ENCODE measurements around the gene CLMN. TPM values are rescaled to one million over a fixed set of nuclear protein-coding genes. Genes with fewer than 3 reads are reported as not detected.

Gene CLMN
- total and polyA plus RNA-seq, 2 of the 8 experiments (the other 6 are each of a cell fraction or from before 2014, with no cell fraction given): 1.6 to 8.2 TPM

GRCh38 chr14:95334044-95334443 is 14.3 kb upstream of the CLMN start:
- no peak overlapping the region for H2BK12ac ChIP-seq (ENCODE audit: low read depth, low read length)
- no peaks in the 10 kb centered on the region for H3K9me3 ChIP-seq (ENCODE audit: insufficient read depth in 2 of 2, low read depth in 1 of 2, low read length in 1 of 2)
- ChIA-PET CTCF (ENCODE audit: partially characterized antibody) (no interaction called here), POLR2A (ENCODE audit: partially characterized antibody) (no interaction called here)
- no peak overlapping the region for H2BK120ac ChIP-seq (replicated peaks; ENCODE audit: low read depth, low read length)
- no peak overlapping the region for H3K4me2 ChIP-seq (ENCODE audit: insufficient read depth in 1 of 2, low read depth in 2 of 2, low read length in 2 of 2)
- no peak overlapping the region for H2AFZ ChIP-seq (ENCODE audit: low read length)
- WGBS, 2 experiments (ENCODE audit: extremely low coverage in 1 of 2, insufficient coverage in 1 of 2, insufficient read length in 1 of 2, insufficient replicate concordance in 2 of 2, low coverage in 1 of 2, low lambda C conversion rate in 2 of 2, missing lambda C conversion rate in 1 of 2): 75% methylated on average over 6 of the region's 6 CpGs; no CpG with 5 or more reads in 1 of the 2 experiments
- H4K20me1 ChIP-seq (replicated peaks in 1 of 2; ENCODE audit: control insufficient read depth in 1 of 2, insufficient read depth in 2 of 2, low read length in 2 of 2): no peaks in the 10 kb centered on the region
- no peak overlapping the region for H3K23ac ChIP-seq (ENCODE audit: insufficient read length)
- no peak overlapping the region for H2BK15ac ChIP-seq (ENCODE audit: low read length)
- H3K14ac ChIP-seq (ENCODE audit: insufficient read length): no peak overlapping the region
- H3K4me1 ChIP-seq (replicated peaks in 1 of 4; ENCODE audit: control insufficient read depth in 3 of 4, insufficient read depth in 4 of 4, low read length in 3 of 4): no peaks in the 10 kb centered on the region
- H3K79me2 ChIP-seq (ENCODE audit: control insufficient read depth in 1 of 2, insufficient read depth in 2 of 2, low read length in 2 of 2): no peaks in the 10 kb centered on the region
- no peak overlapping the region for H3K27ac ChIP-seq (ENCODE audit: low read depth, low read length)
- H3K27me3 ChIP-seq (replicated peaks in 1 of 4; ENCODE audit: control insufficient read depth in 3 of 4, extremely low read depth in 1 of 4, insufficient read depth in 3 of 4, low read length in 3 of 4): no peaks in the 10 kb centered on the region
- no peak overlapping the region for H3K4me3 ChIP-seq (ENCODE audit: extremely low read depth in 1 of 4, insufficient read depth in 2 of 4, low read depth in 3 of 4, low read length in 4 of 4)
- no peak for DNase-seq (ENCODE audit: low read depth in 1 of 2, low spot score in 2 of 2)
- FAIRE-seq: no peak
- no peak overlapping the region for H2BK20ac ChIP-seq (ENCODE audit: low read length)
- no peaks in the 10 kb centered on the region for H3K36me3 ChIP-seq (ENCODE audit: control insufficient read depth in 2 of 4, insufficient read depth in 4 of 4, low read length in 3 of 4)
- no peak overlapping the region for H4K91ac ChIP-seq (replicated peaks; ENCODE audit: insufficient read length, low read length)
- H3K79me1 ChIP-seq (ENCODE audit: low read depth, low read length): no peaks in the 10 kb centered on the region
- no peaks in the 10 kb centered on the region for H3K23me2 ChIP-seq (ENCODE audit: low read depth, low read length)
- H3K4ac ChIP-seq (replicated peaks; ENCODE audit: insufficient read length, low read depth, low read length): no peak overlapping the region
- H4K8ac ChIP-seq (ENCODE audit: extremely low read depth, insufficient read depth, low read length): no peak overlapping the region
- no peak overlapping the region for H3K18ac ChIP-seq (ENCODE audit: extremely low read depth, low read length)
- H3K9ac ChIP-seq (replicated peaks in 1 of 4; ENCODE audit: extremely low read depth in 1 of 4, low read depth in 3 of 4, low read length in 3 of 4): no peak overlapping the region
- H2AK5ac ChIP-seq (ENCODE audit: low read depth, low read length): no peak overlapping the region
- H3K56ac ChIP-seq (replicated peaks; ENCODE audit: insufficient read length, low read depth, low read length): no peak overlapping the region
- H4K5ac ChIP-seq (ENCODE audit: insufficient read length, low read depth, low read length): no peak overlapping the region
- H2BK5ac ChIP-seq (ENCODE audit: low read depth, low read length): no peak overlapping the region
- TF ChIP-seq RAD21 (IDR thresholded peaks at IDR 0.05 in 1 of 2, conservative IDR thresholded peaks at IDR 0.05 in 1 of 2; ENCODE audit: low read depth in 2 of 2, low read length in 2 of 2) (peak in 1 of 2 experiments; percentile 18; a peak in 1 of 4 replicates), EZH2 (IDR thresholded peaks at IDR 0.05; ENCODE audit: low read depth, low read length, severe bottlenecking) (no peak), ASH2L (IDR thresholded peaks at IDR 0.05; ENCODE audit: low read length) (no peak)
- TF ChIP-seq, protein P1, sequence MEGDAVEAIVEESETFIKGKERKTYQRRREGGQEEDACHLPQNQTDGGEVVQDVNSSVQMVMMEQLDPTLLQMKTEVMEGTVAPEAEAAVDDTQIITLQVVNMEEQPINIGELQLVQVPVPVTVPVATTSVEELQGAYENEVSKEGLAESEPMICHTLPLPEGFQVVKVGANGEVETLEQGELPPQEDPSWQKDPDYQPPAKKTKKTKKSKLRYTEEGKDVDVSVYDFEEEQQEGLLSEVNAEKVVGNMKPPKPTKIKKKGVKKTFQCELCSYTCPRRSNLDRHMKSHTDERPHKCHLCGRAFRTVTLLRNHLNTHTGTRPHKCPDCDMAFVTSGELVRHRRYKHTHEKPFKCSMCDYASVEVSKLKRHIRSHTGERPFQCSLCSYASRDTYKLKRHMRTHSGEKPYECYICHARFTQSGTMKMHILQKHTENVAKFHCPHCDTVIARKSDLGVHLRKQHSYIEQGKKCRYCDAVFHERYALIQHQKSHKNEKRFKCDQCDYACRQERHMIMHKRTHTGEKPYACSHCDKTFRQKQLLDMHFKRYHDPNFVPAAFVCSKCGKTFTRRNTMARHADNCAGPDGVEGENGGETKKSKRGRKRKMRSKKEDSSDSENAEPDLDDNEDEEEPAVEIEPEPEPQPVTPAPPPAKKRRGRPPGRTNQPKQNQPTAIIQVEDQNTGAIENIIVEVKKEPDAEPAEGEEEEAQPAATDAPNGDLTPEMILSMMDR (IDR thresholded peaks at IDR 0.05; ENCODE audit: control extremely low read depth in 1 of 3, insufficient read depth in 1 of 3, low read depth in 1 of 3, low read length in 3 of 3): peak; percentile 28 to 44 (median 44); a peak in 3 of 4 replicates

Data from H1 (cell line).